Adrenal gland (tissue), 12 donors: ENCODE data around the gene CALD1. TPM values are rescaled to one million over a fixed set of nuclear protein-coding genes. Genes with fewer than 3 reads are reported as not detected.

ENCODE experiments used
- DNase-seq, 7 donors: peaks; one replicate each; pipeline ENCODE4 v3.0.0-alpha.2; 2019 to 2020
- H3K27ac ChIP-seq, 5 donors: fragments of 200-600 bp; sonication (generic) in 4 of 5; 1 replicate in 3 of 5; 2 replicates in 2 of 5; pipeline versions ENCODE4 v1.5.1 to v1.8.0; 2016 to 2020; ENCODE audit warnings: mild to moderate bottlenecking in 1 of 5
- H3K27me3 ChIP-seq: fragments of 200-600 bp; 2 replicates; pipeline ENCODE4 v1.8.0; 2021
- H3K36me3 ChIP-seq, 2 donors: fragments of 200-600 bp; replicated peaks in 1 of 2; 1 replicate in 1 of 2; 2 replicates in 1 of 2; pipeline versions ENCODE4 v1.5.1 to v1.8.0; 2018 to 2022
- H3K4me1 ChIP-seq, 2 donors: fragments of 200-600 bp; replicated peaks in 1 of 2; 1 replicate in 1 of 2; 2 replicates in 1 of 2; pipeline versions ENCODE4 v1.5.1 to v1.8.0; 2018 to 2021
- H3K4me3 ChIP-seq, 4 donors: fragments of 200-600 bp; sonication (generic) in 3 of 4; one replicate each; pipeline ENCODE4 v1.5.1; 2016 to 2018
- H3K9me3 ChIP-seq, 3 donors: fragments of 200-600 bp; sonication (generic) in 1 of 3; replicated peaks in 1 of 3; 1 replicate in 2 of 3; 2 replicates in 1 of 3; pipeline versions ENCODE4 v1.5.1 to v1.8.0; 2016 to 2021
- CTCF ChIP-seq, 6 experiments: fragments of 450-650 bp in 4 of 6; fragments of 200-600 bp in 2 of 6; sonication (generic) in 1 of 6; IDR thresholded peaks; 1 replicate in 5 of 6; 2 replicates in 1 of 6; pipeline versions ENCODE4 v1.5.1 to v1.8.0; 2016 to 2021; ENCODE audit warnings: antibody characterized with exemption in 6 of 6, mild to moderate bottlenecking in 2 of 6, moderate library complexity in 1 of 6
- POLR2A ChIP-seq, 2 donors: fragments of 450-650 bp; IDR thresholded peaks; one replicate each; pipeline ENCODE4 v1.6.1; 2017; ENCODE audit warnings: antibody characterized with exemption in 2 of 2, mild to moderate bottlenecking in 2 of 2, moderate library complexity in 1 of 2
- whole genome bisulfite sequencing, 4 donors: extraction: QIAGEN DNeasy Blood & Tissue Kit in 2 of 4; methylation state at CpG; one replicate each; pipeline versions ENCODE4 v1.1.5 to v1.1.7; 2013 to 2017; 5-methylcytosine and 5-hydroxymethylcytosine counted together
- intact Hi-C, 2 donors: fragments of 100-400 bp; cut with DNase I; formaldehyde crosslinking; loops; one replicate each; pipeline versions ENCODE4 v1.14.1 to v1.15.0; 2022 to 2023
- polyA plus RNA-seq, 3 donors: library from polyadenylated mRNA; stranded (reverse); fragments of 200-250 nt in 2 of 3; fragments of 350-450 nt in 1 of 3; fragmentation: Illumina TruSeq in 1 of 3; extraction: RNeasy Lipid Tissue Mini Kit (QIAGEN cat#74804) in 1 of 3; gene quantifications; one replicate each; pipeline ENCODE4 v1.2.3, GENCODE V29; 2013 to 2014
- total RNA-seq, 9 donors: library from RNA; depleted of rRNA in 4 of 9; stranded (reverse); fragments of >200 nt in 4 of 9; fragments of 120-200 nt in 1 of 9; fragmentation: NEBNext Ultra II Directional in 1 of 9; extraction: Animal tissue kit (Norgen Biotek cat#: 25700) in 1 of 9; gene quantifications; one replicate each; pipeline versions ENCODE4 v1.1.0 to v1.2.4, GENCODE V29; 2013 to 2023
- donor health status: healthy with polysubstance abuse.
- donor health status: Bipolar disorder and iron deficiency.
- donor health status: DM: yes; HTN: yes; CAD: no.
- donor health status: DM: no; HTN: no; CAD: no.
- donor health status: DM: no; HTN: no; CAD: no.
- donor health status: DM: yes; HTN: yes; CAD: no.

The CALD1 gene
- total and polyA plus RNA-seq, 12 donors, result 67.5 to 258 (median 199) TPM

- peaks cover 0 to 4% of the 10 kb centered on the region in 2 donors for H3K4me1 ChIP-seq
- WGBS, 4 donors, result 55 to 70% (median 58%) methylated on average over 8 of the region's 8 CpGs
- H3K4me3 ChIP-seq, result no peak overlapping the region
Observed at GRCh38 chr7:134866617-134867016, 87.2 kb downstream of the CALD1 start.

GRCh38 chr7:134870156-134870555 is 90.7 kb downstream of the CALD1 start:
- no peak overlapping the region for H3K4me3 ChIP-seq
- H3K36me3 ChIP-seq, result no peaks in the 10 kb centered on the region
- TF ChIP-seq CTCF (IDR thresholded peaks at IDR 0.05) (no peak), POLR2A (IDR thresholded peaks at IDR 0.05) (no peak)
- no peaks in the 10 kb centered on the region for H3K9me3 ChIP-seq
- H3K4me1 ChIP-seq, result peaks cover 0 to 2% of the 10 kb centered on the region in 2 donors
- peaks cover 8% of the 10 kb centered on the region for H3K27me3 ChIP-seq
- WGBS, 4 donors, result 80 to 90% (median 87%) methylated on average over 5 of the region's 5 CpGs
- no peak for DNase-seq
- H3K27ac ChIP-seq, result no peak overlapping the region
- intact Hi-C loops, result no loop called here

More at GRCh38 chr7:134866617-134867016, 87.2 kb downstream of the CALD1 start:
- intact Hi-C loops, result no loop called here
- DNase-seq, result no peak
- Histone ChIP-seq H3K36me3 (no peaks in the 10 kb centered on the region), H3K27me3 (no peaks in the 10 kb centered on the region), H3K27ac (peak overlapping the region in 2 of 5 donors; percentile 7 to 27), H3K9me3 (no peaks in the 10 kb centered on the region)
- TF ChIP-seq CTCF (IDR thresholded peaks at IDR 0.05), result no peak
- no peak for TF ChIP-seq POLR2A (IDR thresholded peaks at IDR 0.05)

GRCh38 chr7:134870781-134871180 is 91.3 kb downstream of the CALD1 start:
- intact Hi-C loops, result no loop called here
- Histone ChIP-seq H3K27me3 (peaks cover 8% of the 10 kb centered on the region), H3K4me1 (peaks cover 0 to 4% of the 10 kb centered on the region in 2 donors), H3K9me3 (no peaks in the 10 kb centered on the region), H3K36me3 (no peaks in the 10 kb centered on the region), H3K4me3 (no peak overlapping the region), H3K27ac (no peak overlapping the region)
- TF ChIP-seq CTCF (IDR thresholded peaks at IDR 0.05) (no peak), POLR2A (IDR thresholded peaks at IDR 0.05) (no peak)
- DNase-seq, result no peak
- 90 to 97% (median 94%) methylated on average over 1 of the region's 1 CpG for WGBS, 4 donors

- TF ChIP-seq POLR2A (IDR thresholded peaks at IDR 0.05) (no peak), CTCF (IDR thresholded peaks at IDR 0.05) (no peak)
- Histone ChIP-seq H3K9me3 (no peaks in the 10 kb centered on the region), H3K4me1 (peaks cover 0 to 10% of the 10 kb centered on the region in 2 donors), H3K36me3 (no peaks in the 10 kb centered on the region), H3K27ac (peak overlapping the region in 1 of 5 donors; percentile 21), H3K4me3 (no peak overlapping the region), H3K27me3 (peaks cover 8% of the 10 kb centered on the region)
- WGBS, 4 donors, result 55 to 74% (median 61%) methylated on average over 6 of the region's 6 CpGs
- intact Hi-C loops, result no loop called here
- no peak for DNase-seq
Observed at GRCh38 chr7:134873253-134873652, 93.8 kb downstream of the CALD1 start.
